Osteoblast (primary cell): ENCODE measurements around the gene TARS2. TPM values are rescaled to one million over a fixed set of nuclear protein-coding genes. Genes with fewer than 3 reads are reported as not detected.

Experiments used
- DNase-seq: peaks from one replicate; pipeline ENCODE4 v3.0.0; 2011; ENCODE audit warnings: low spot score, mixed read lengths; ENCODE audit not compliant: insufficient read length; ENCODE audit errors: missing footprints
- H2AFZ ChIP-seq: 2 replicates; pipeline ENCODE4 v1.6.0; 2011; ENCODE audit warnings: mild to moderate bottlenecking, low read length
- H3K27ac ChIP-seq: 2 replicates; pipeline ENCODE4 v1.5.1; 2011; ENCODE audit warnings: mild to moderate bottlenecking, low read depth, low read length, moderate library complexity
- H3K27me3 ChIP-seq: 2 replicates; pipeline ENCODE4 v1.6.0; 2012; ENCODE audit warnings: mild to moderate bottlenecking, control low read depth, inconsistent platforms, low read length, moderate library complexity; ENCODE audit not compliant: insufficient read depth
- H3K36me3 ChIP-seq: 2 replicates; pipeline ENCODE4 v1.5.1; 2011; ENCODE audit warnings: mild to moderate bottlenecking, low read length, control low read depth, moderate library complexity; ENCODE audit not compliant: insufficient read depth
- H3K4me1 ChIP-seq: 2 replicates; pipeline ENCODE4 v1.5.1; 2011; ENCODE audit warnings: mild to moderate bottlenecking, low read length, control low read depth, moderate library complexity; ENCODE audit not compliant: insufficient read depth
- H3K4me2 ChIP-seq: 2 replicates; pipeline ENCODE4 v1.6.0; 2011; ENCODE audit warnings: mild to moderate bottlenecking, low read length; ENCODE audit not compliant: insufficient read depth
- H3K4me3 ChIP-seq: fragments of 200-600 bp; sonication (generic); 3 replicates; pipeline ENCODE4 v1.5.1; 2012; ENCODE audit warnings: mild to moderate bottlenecking, low read length, inconsistent platforms; ENCODE audit not compliant: insufficient read depth
- H3K79me2 ChIP-seq: 2 replicates; pipeline ENCODE4 v1.6.0; 2012; ENCODE audit warnings: mild to moderate bottlenecking, low read length, control low read depth, inconsistent platforms; ENCODE audit not compliant: insufficient read depth
- H3K9me3 ChIP-seq: 2 replicates; pipeline ENCODE4 v1.5.1; 2011; ENCODE audit warnings: low read depth, low read length, control low read depth
- H4K20me1 ChIP-seq: 2 replicates; pipeline ENCODE4 v1.6.0; 2012; ENCODE audit warnings: mild to moderate bottlenecking, low read length, control low read depth; ENCODE audit not compliant: insufficient read depth
- total RNA-seq: library from RNA; depleted of rRNA; stranded (reverse); fragments of >200 nt; gene quantifications from 2 replicates; pipeline ENCODE4 v1.2.3, GENCODE V29; 2012
- TF ChIP-seq, protein P1 (sequence below): IDR thresholded peaks from 2 replicates; pipeline ENCODE4 v1.5.1; 2011; ENCODE audit warnings: mild to moderate bottlenecking, low read depth, low read length, moderate library complexity; ENCODE audit errors: extremely low read depth

TARS2 gene
- total RNA-seq, 1 donor, result 10.1 TPM

DNA sequence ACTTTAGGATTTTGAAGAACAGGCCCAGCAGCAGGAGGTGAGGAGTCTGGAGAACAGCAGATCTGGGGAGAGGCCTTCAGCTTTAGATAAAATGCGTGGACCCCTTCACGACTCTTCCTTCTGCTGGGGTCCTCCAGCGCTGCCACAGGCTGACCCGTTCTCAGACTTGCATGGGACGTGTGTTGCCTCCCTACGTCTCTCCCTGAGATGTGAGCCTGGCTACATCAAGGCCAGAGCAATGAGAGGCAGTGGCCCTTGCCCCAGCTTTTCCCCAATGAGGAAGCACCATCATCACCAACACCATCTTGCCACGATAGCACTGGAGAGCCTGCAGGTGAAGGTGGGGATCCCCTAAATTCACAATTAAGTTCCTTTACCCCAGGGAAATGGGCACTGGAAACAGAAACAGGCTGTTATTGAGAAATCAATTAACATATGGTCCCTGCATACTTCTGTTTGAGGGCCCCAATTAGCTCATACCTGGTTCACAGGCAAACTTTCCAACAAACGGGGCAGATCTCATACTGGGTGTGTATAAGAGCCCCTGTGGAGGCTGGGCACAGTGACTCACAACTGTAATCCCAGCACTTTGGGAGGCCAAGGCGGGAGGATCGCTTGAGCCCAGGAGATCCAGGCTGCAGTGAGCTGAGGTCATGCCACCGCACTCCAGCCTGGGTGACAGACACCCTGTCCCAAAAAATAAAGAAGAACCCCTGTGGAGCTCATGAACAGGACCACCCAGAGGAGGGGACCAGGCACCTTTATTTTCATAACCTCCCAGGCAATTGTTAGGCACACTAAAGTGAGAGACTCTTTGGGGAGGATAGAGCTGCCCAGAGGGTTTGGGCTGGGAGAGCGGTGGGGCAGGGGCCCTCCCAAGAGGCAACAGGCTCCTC is 49.9 kb downstream of the TARS2 start:
- Histone ChIP-seq H2AFZ (peak overlapping the region; percentile 29), H3K4me2 (no peak overlapping the region), H3K4me3 (no peak overlapping the region), H3K27ac (peak overlapping the region; percentile 41), H3K36me3 (no peaks in the 10 kb centered on the region), H3K4me1 (peaks cover 41% of the 10 kb centered on the region), H3K27me3 (no peaks in the 10 kb centered on the region), H3K79me2 (no peaks in the 10 kb centered on the region), H4K20me1 (no peaks in the 10 kb centered on the region), H3K9me3 (no peaks in the 10 kb centered on the region)
- peak; percentile 66 for DNase-seq
- TF ChIP-seq, protein P1, sequence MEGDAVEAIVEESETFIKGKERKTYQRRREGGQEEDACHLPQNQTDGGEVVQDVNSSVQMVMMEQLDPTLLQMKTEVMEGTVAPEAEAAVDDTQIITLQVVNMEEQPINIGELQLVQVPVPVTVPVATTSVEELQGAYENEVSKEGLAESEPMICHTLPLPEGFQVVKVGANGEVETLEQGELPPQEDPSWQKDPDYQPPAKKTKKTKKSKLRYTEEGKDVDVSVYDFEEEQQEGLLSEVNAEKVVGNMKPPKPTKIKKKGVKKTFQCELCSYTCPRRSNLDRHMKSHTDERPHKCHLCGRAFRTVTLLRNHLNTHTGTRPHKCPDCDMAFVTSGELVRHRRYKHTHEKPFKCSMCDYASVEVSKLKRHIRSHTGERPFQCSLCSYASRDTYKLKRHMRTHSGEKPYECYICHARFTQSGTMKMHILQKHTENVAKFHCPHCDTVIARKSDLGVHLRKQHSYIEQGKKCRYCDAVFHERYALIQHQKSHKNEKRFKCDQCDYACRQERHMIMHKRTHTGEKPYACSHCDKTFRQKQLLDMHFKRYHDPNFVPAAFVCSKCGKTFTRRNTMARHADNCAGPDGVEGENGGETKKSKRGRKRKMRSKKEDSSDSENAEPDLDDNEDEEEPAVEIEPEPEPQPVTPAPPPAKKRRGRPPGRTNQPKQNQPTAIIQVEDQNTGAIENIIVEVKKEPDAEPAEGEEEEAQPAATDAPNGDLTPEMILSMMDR, result no peak

DNA sequence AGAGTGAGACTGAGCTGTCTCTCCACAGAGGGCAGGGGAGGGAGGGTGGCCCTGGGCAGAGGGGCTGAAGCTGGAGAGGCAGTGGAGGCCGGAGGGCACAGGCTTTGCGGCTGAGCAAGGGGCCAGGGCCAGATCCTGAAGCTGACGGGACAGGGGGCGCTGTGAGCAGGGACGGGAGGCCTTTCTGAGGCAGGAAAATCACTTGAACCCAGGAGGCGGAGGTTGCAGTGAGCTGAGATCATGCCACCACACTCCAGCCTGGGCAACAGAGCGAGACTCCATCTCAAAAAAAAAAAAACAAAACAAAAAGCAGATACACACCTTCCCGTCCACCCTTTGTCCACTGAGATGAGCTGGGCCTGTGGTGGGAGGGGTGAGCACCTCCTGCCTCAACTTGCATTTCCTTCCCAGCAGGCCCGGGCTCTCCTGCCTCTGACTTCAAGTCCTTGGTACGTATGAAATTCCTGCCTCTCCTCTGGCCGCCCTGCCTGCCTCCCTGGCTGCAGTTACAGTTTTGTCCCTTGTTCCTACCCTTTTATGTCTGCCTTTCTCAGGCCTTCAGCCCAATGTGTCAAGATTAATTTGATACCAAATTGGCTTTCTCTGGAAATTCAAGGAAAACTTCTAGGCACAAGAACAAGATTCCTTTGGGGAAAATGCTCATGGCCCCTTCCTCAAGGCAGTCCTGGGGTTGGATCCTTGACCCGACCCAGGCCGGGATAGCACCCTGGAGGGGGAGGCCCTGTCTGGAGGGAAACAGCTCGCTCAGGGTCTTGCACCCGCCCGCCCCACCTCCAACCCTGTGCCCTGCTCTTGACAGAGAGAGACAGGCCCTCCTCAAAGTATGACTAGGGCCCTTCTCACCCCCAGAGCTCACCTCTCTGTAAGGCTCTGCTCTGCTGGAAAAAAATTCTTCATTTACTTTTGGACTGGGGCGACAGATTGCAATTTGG is 50.8 kb downstream of the TARS2 start:
- H3K4me3 ChIP-seq, result no peak overlapping the region
- H3K4me1 ChIP-seq, result peaks cover 32% of the 10 kb centered on the region
- no peaks in the 10 kb centered on the region for H4K20me1 ChIP-seq
- TF ChIP-seq, protein P1, result peak; percentile 9
- H3K27ac ChIP-seq, result peak overlapping the region; percentile 61
- no peaks in the 10 kb centered on the region for H3K9me3 ChIP-seq
- peak overlapping the region; percentile 67 for H2AFZ ChIP-seq
- H3K4me2 ChIP-seq, result no peak overlapping the region
- H3K27me3 ChIP-seq, result no peaks in the 10 kb centered on the region
- no peaks in the 10 kb centered on the region for H3K79me2 ChIP-seq
- no peaks in the 10 kb centered on the region for H3K36me3 ChIP-seq
- peak; percentile 88 for DNase-seq

DNA sequence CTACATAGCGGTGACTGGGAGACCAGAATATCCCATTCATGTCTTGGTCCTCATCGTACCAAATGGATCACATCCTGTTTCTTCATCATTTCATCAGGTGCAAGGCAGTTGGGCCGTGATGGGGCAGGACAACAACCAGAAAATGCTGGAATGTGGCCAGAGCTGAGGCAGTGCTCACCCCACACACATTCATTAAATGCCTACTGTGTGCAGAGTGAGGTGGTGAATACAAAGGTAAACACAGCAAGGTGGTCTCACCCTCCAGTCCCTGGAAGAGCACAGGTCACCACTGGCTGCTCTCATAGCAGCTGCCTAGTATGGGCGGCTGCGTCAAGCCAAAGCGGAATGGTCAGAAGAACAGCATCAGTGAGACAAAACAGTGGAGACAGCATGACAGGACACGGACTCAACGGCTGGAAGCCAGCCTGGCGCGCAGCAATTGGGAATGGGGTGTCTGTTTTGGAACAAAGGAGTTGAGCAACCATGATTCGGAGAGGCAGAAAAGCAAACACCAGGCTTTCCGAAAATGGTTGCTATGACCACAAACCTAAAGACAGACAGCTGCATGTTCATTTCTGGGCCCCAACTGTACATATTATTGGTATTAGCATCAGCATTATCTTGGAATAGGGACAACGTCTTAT is 56.4 kb downstream of the TARS2 start:
- Histone ChIP-seq H3K9me3 (no peaks in the 10 kb centered on the region), H2AFZ (peak overlapping the region; percentile 60), H3K27me3 (no peaks in the 10 kb centered on the region), H3K4me2 (no peak overlapping the region), H3K4me3 (no peak overlapping the region), H3K36me3 (no peaks in the 10 kb centered on the region), H4K20me1 (no peaks in the 10 kb centered on the region), H3K4me1 (peaks cover 9% of the 10 kb centered on the region), H3K27ac (no peak overlapping the region), H3K79me2 (no peaks in the 10 kb centered on the region)
- TF ChIP-seq, protein P1, result no peak
- DNase-seq, result peak; percentile 86
